GM12891 (cell line): ENCODE measurements around the gene TEK.
"Not testable (repeated sequence)": the region's sequence is repeated elsewhere in the genome, so short reads cannot be mapped to it uniquely, and the experiment has no call there.

Experiments
- DNase-seq: peaks from one replicate; pipeline ENCODE4 v3.0.0; 2011; ENCODE audit warnings: low spot score; ENCODE audit not compliant: insufficient read length
- FAIRE-seq: peaks from 2 replicates; lab custom pipeline; 2011; peaks lifted over from hg19 to GRCh38; lab: Jason Lieb, UNC
- PAX5 ChIP-seq: IDR thresholded peaks from 2 replicates; pipeline ENCODE4 v1.6.1; 2011; ENCODE audit warnings: low read length, moderate library complexity, mild to moderate bottlenecking; ENCODE audit not compliant: insufficient read depth, severe bottlenecking
- POLR2A ChIP-seq: IDR thresholded peaks from 2 replicates; pipeline ENCODE4 v1.6.1; 2011; ENCODE audit warnings: low read depth, low read length, control low read depth
- POLR2AphosphoS5 ChIP-seq: IDR thresholded peaks from 2 replicates; pipeline ENCODE4 v1.6.1; 2011; ENCODE audit warnings: low read depth, low read length, control low read depth
- POU2F2 ChIP-seq: IDR thresholded peaks from 2 replicates; pipeline ENCODE4 v1.6.1; 2011; ENCODE audit warnings: low read depth, mild to moderate bottlenecking, control low read depth, low read length, moderate library complexity
- SPI1 ChIP-seq: IDR thresholded peaks from 2 replicates; pipeline ENCODE4 v1.6.1; 2011; ENCODE audit warnings: low read depth, low read length, control low read depth
- TAF1 ChIP-seq: IDR thresholded peaks from 2 replicates; pipeline ENCODE4 v1.6.1; 2011; ENCODE audit warnings: low read depth, low read length, control low read depth

Gene TEK

DNA sequence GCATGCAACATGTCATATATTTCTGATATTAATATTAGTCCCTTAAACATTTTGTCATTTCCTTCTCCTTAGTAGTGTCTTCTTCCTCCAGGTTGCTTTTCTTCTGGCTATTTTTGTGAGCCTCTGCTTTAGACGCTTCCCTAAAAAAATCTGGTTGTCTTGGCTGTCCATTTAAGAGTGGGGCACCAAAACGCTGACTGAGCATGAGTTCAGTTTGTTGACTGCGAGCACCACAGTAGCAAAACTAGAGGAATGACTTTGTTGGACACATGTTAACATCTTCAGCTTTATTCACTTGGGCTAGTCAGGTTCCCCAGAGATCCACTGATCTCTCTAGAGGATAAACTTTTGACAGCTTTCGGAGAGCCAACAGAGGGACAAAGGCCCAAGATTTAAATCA lies 19.3 kb upstream of the TEK start:
- FAIRE-seq (no peak), DNase-seq (no peak)
- TF ChIP-seq SPI1 = no peak
- TF ChIP-seq TAF1 = no peak
- no peak for TF ChIP-seq POU2F2
- no peak for TF ChIP-seq POLR2A
- TF ChIP-seq POLR2AphosphoS5 = no peak
- no peak for TF ChIP-seq PAX5

DNA sequence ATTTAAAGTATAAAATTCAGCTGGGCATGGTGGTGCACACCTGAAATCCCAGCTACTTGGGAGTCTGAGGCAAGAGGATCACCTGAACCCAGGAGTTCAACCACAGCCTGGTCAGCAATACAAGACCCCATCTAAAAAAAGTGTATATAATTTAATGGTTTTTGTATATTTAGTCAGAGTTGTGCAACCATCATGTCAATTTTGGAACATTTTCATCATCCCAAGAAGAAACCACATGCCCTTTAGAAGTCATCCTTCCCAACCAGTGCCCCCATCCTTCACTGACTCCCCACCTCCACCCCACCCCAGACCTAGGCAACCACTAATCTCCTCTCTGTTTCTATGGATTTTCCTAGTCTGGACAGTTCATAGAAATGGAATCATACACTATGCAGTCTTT lies 18.8 kb upstream of the TEK start:
- DNase-seq (no peak), FAIRE-seq (no peak)
- TF ChIP-seq PAX5 = no peak
- no peak for TF ChIP-seq POLR2A
- no peak for TF ChIP-seq TAF1
- no peak for TF ChIP-seq POU2F2
- TF ChIP-seq SPI1 = no peak
- TF ChIP-seq POLR2AphosphoS5 = no peak

DNA sequence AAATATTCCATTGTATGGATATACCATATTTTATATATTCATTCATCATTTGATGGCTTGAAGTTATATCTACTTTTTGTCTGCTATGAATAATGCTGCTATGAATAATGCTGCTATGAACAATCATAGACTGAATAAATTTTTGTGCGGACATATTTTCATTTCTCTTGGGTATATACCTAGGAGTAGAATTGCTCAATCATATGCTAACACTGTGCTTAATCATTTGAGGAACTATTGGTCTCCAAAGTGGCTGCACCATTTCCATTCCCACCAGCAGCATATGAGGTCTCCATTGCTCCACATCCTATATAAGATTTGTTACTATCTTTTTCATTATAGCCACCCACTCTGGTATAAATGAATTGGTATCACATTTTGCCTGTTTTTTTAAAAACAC lies 18.3 kb upstream of the TEK start:
- FAIRE-seq (no peak), DNase-seq (no peak)
- TF ChIP-seq TAF1 (no peak), SPI1 (no peak), POU2F2 (no peak)

DNA sequence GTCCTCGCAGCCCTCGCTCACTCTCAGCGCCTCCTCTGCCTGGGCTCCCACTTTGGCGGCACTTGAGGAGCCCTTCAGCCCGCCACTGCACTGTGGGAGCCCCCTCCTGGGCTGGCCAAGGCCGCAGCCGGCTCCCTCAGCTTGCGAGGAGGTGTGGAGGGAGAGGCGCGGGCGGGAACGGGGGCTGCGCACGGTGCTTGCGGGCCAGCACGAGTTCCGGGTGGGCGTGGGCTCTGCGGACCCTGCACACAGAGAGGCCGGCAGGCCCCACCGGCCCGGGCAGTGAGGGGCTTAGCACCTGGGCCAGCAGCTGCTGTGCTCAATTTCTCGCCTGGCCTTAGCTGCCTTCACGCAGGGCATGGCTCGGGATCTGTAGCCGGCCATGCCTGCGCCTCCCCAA lies 16.5 kb upstream of the TEK start:
- FAIRE-seq, DNase-seq: not testable (repeated sequence)

DNA sequence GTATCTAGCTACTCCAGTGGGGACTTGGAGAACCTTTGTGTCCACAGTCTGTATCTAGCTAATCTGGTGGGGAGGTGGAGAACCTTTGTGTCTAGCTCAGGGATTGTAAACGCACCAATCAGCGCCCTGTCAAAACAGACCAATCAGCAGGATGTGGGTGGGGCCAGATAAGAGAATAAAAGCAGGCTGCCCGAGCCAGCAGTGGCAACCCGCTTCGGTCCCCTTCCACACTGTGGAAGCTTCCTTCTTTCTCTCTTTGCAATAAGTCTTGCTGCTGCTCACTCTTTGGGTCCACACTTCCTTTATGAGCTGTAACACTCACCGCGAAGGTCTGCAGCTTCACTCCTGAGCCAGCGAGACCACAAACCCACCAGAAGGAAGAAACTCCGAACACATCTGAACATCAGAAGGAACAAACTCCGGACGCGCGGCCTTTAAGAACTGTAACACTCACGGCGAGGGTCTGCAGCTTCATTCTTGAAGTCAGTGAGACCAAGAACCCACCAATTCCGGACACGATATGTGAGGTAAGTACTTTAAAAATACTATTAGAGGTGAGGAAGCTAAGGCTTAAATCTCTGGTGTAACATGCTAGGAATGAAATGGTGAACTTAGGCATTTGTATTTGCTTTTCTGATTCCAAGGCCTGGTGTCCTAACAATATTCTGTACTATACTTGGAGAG lies 15.5 kb upstream of the TEK start:
- not testable (repeated sequence) for FAIRE-seq, DNase-seq

DNA sequence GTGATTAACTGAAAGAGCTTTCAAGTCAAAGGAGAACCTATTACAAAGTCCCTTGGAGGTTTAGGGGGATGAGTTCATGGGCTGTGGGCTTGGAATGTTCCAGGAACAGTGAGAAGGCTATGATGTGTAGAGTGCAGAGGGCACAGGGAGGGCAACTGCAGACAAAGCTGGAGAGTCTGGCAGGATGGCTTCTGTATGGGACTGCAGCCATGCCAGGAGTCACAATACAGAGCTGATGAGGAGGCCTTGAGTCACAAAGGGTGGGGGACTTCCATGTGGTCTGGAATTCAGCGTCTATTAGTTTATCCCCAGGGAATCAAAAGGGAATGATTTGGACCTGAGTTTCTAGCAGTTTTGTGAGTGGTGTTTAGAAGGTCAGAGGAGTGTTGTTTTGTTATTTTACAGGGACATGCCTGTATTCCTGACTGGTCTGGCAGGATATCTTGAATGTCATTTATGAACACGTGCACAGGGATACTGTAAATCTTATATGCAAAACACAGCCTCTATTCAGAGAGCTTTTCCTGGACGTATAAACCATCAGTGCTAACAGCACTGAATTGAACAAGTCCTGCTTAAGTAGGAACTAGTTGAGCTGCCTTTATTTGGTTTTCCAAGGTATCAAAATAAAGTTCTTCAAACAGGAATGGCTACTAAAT lies 14.3 kb upstream of the TEK start:
- TF ChIP-seq TAF1 (no peak), POLR2A (no peak), POLR2AphosphoS5 (no peak), POU2F2 (no peak), PAX5 (no peak), SPI1 (no peak)
- FAIRE-seq (no peak), DNase-seq (no peak)

DNA sequence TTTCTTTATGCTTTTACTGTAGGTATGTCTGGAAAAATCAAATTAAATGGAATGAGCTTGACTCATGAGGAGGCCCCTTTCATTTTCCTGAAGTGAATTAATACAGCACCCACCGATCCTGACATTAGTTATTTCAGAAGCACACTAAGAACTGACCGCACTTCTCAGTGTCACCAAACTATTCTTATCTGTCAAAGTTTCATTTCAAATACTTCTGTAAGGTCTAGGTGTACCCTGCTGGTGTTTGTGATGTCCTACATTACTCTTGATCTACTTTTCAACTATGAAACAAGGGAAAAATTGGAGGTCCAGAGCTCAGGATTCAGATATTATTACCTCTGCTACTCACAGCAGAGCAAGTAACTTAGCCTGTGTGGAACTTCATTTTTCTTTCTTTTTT lies 1.8 kb upstream of the TEK start:
- TF ChIP-seq POLR2A = no peak
- TF ChIP-seq PAX5 = no peak
- TF ChIP-seq POU2F2 = no peak
- TF ChIP-seq TAF1 = no peak
- TF ChIP-seq SPI1 = no peak
- no peak for TF ChIP-seq POLR2AphosphoS5
- FAIRE-seq (no peak), DNase-seq (no peak)

DNA sequence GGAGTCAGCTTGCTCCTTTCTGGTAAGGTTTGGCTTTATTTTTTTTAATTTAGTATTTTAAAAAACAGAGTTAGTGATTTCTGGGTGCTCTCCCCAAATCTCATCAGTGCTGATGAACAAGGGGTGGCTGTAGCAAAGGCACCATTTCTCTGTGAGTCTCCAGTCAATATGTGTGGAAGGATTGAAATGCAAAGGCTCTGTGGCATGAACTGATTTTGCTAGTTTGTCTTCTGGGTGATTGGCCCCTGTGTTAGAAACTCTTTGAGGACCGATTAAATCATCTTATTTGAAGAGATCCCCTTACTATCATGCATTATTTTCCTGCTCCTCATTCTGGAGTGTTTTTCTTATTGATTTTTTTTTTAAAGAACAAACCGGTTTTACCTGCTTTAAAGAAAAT lies 596 bp downstream of the TEK start:
- DNase-seq (no peak), FAIRE-seq (no peak)
- TF ChIP-seq POLR2AphosphoS5 = no peak
- no peak for TF ChIP-seq SPI1
- TF ChIP-seq PAX5 = no peak
- TF ChIP-seq POLR2A = no peak
- no peak for TF ChIP-seq TAF1
- TF ChIP-seq POU2F2 = no peak

DNA sequence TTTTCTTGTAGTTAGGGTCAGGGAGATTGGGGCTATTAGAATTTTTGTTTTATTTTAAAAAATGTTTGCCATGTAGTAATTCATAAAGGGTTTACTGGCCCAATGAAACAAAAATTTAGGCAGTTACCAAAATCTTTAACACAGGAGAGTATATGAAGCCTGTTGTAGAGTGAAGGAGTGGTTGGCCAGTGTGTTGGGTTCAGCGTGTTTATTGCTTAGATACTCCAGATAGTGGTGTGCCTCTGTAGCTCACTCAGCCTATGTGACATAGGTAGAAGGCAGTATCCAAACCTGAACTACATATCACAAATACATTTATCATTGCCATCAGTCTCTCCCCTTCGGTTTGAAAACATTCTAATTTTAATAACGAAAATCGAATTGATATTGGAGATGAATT lies 1.2 kb downstream of the TEK start:
- FAIRE-seq = no peak
- no peak for DNase-seq
- no peak for TF ChIP-seq PAX5
- TF ChIP-seq POLR2A = no peak
- TF ChIP-seq POLR2AphosphoS5 = no peak
- TF ChIP-seq TAF1 = no peak
- TF ChIP-seq POU2F2 = no peak

DNA sequence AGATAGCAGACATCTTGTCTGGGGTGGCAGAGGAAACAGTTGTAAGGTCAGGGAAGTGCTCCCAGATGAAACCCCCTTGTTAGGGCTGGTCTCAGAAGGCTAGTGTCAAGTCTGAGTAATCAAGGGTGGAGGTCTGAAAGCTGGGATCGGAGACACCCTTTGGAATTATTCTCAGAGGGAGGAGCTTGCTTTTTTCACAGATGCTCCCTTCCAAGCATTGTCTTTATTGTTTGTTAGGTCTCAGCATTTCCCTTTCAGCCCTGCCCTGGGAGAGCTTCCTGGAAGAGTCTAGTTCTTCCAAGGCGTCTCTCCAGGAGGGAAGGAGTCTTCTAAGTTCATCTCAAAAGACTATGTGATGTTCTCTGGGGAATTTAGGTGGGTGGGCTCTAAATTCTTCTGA lies 3.2 kb downstream of the TEK start:
- no peak for FAIRE-seq
- TF ChIP-seq SPI1 = no peak
- no peak for TF ChIP-seq POU2F2
- no peak for TF ChIP-seq POLR2A
- no peak for TF ChIP-seq PAX5
- TF ChIP-seq POLR2AphosphoS5 = no peak
- no peak for TF ChIP-seq TAF1

DNA sequence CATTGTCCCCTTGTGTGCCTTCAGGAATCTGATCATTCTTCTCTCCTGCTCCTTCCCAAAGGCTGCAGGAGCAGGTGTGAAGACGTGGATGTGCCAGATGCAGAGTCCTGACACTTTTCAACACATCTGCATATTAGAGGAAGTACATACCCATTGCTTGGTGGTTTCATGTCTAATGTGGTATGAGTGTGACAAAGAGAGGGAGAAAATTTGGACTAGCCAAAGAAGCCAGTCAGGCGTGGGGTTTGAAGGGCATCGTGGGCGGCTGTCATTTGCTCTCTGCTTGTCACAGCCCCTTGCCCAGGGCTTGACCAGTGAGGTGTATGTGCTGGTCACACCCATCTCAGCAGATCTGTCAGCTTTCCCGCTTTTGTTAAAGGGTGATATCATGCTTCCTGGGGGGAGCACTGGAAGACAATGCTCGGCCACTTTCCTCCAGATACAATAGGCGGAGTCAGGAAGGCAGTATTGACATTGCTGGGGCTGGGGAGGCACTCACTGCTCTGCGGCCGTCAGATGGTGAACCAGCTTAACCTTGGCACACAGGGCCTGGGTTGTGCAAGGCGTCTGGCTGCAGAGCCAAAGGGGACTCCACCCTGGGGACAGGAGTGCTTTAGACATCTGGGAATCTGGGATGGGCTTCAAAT lies 8.6 kb downstream of the TEK start:
- no peak for TF ChIP-seq TAF1
- TF ChIP-seq PAX5 = no peak
- TF ChIP-seq POU2F2 = no peak
- no peak for TF ChIP-seq SPI1
- no peak for TF ChIP-seq POLR2A
- TF ChIP-seq POLR2AphosphoS5 = no peak
- FAIRE-seq = no peak
- DNase-seq = no peak

More for the DNA sequence above, 3.2 kb downstream of the TEK start:
- no peak for DNase-seq
